CD4-positive, CD25-positive, alpha-beta regulatory T cell (primary cell): ENCODE results near the gene SULF2. TPM values are rescaled to one million over a fixed set of nuclear protein-coding genes. Genes with fewer than 3 reads are reported as not detected.
"Not testable (repeated sequence)": the region's sequence is repeated elsewhere in the genome, so short reads cannot be mapped to it uniquely, and the experiment has no call there.

Source experiments
- ATAC-seq, 2 donors: fragments of 150-1000 bp; cut with Tn5 transposase; one replicate each; pipeline ENCODE4 v1.10.0; 2021; ENCODE audit warnings: low read depth in 2 of 2, moderate number of reproducible peaks in 2 of 2, moderate library complexity in 1 of 2
- DNase-seq, 3 donors: peaks; one replicate each; pipeline versions ENCODE4 v3.0.0 to v3.0.0-alpha.2; 2012 to 2022; ENCODE audit warnings: mixed read lengths in 1 of 3
- H3K27ac ChIP-seq: one replicate; pipeline ENCODE4 v1.7.0; 2013; ENCODE audit warnings: mild to moderate bottlenecking, low read length; ENCODE audit not compliant: insufficient read depth, poor library complexity, severe bottlenecking
- H3K27me3 ChIP-seq: one replicate; pipeline ENCODE4 v1.7.0; 2013; ENCODE audit warnings: low read length; ENCODE audit not compliant: control insufficient read depth, insufficient read depth
- H3K36me3 ChIP-seq: one replicate; pipeline ENCODE4 v1.7.0; 2013; ENCODE audit warnings: mild to moderate bottlenecking, low read length, moderate library complexity; ENCODE audit not compliant: control insufficient read depth, insufficient read depth
- H3K4me1 ChIP-seq: 2 replicates; pipeline ENCODE4 v1.7.0; 2013; ENCODE audit warnings: mild to moderate bottlenecking, low read length; ENCODE audit not compliant: insufficient read depth, control insufficient read depth, poor library complexity, severe bottlenecking
- H3K4me3 ChIP-seq: one replicate; pipeline ENCODE4 v1.7.0; 2013; ENCODE audit warnings: low read depth, mild to moderate bottlenecking, low read length, moderate library complexity
- H3K9me3 ChIP-seq, 2 experiments: 1 replicate in 1 of 2; 2 replicates in 1 of 2; pipeline ENCODE4 v1.7.0; 2013; ENCODE audit warnings: low read length in 2 of 2, mild to moderate bottlenecking in 1 of 2, moderate library complexity in 1 of 2; ENCODE audit not compliant: control insufficient read depth in 2 of 2
- H3K27ac Mint-ChIP-seq, 3 donors: one replicate each; pipeline ENCODE4 v1.8.0; 2020 to 2022; ENCODE audit warnings: mild to moderate bottlenecking in 3 of 3, mixed read lengths in 3 of 3, moderate library complexity in 2 of 3
- H3K27me3 Mint-ChIP-seq: one replicate; pipeline ENCODE4 v1.8.0; 2022; ENCODE audit warnings: mild to moderate bottlenecking, mixed read lengths
- H3K36me3 Mint-ChIP-seq: one replicate; pipeline ENCODE4 v1.8.0; 2020; ENCODE audit warnings: mixed read lengths
- H3K4me1 Mint-ChIP-seq, 4 donors: one replicate each; pipeline ENCODE4 v1.8.0; 2020 to 2022; ENCODE audit warnings: mixed read lengths in 4 of 4, mild to moderate bottlenecking in 1 of 4
- H3K4me3 Mint-ChIP-seq, 4 donors: one replicate each; pipeline ENCODE4 v1.8.0; 2020 to 2022; ENCODE audit warnings: mild to moderate bottlenecking in 4 of 4, mixed read lengths in 4 of 4, moderate library complexity in 3 of 4
- H3K9me3 Mint-ChIP-seq, 7 donors: one replicate each; pipeline ENCODE4 v1.8.0; 2020 to 2022; ENCODE audit warnings: mixed read lengths in 7 of 7, mild to moderate bottlenecking in 3 of 7, moderate library complexity in 2 of 7
- polyA plus RNA-seq, 4 donors: library from polyadenylated mRNA; unstranded; fragments of 300-500 nt; fragmentation: Illumina TruSeq; gene quantifications; one replicate each; pipeline ENCODE4 v1.2.3, GENCODE V29; 2021
- total RNA-seq: library from RNA; stranded (reverse); gene quantifications from one replicate; pipeline ENCODE4 v1.2.3, GENCODE V29; 2022

SULF2 gene
- total and polyA plus RNA-seq, 5 donors from 2014 or later, result 0.33 to 1.2 (median 0.74) TPM; not detected in 1

DNA sequence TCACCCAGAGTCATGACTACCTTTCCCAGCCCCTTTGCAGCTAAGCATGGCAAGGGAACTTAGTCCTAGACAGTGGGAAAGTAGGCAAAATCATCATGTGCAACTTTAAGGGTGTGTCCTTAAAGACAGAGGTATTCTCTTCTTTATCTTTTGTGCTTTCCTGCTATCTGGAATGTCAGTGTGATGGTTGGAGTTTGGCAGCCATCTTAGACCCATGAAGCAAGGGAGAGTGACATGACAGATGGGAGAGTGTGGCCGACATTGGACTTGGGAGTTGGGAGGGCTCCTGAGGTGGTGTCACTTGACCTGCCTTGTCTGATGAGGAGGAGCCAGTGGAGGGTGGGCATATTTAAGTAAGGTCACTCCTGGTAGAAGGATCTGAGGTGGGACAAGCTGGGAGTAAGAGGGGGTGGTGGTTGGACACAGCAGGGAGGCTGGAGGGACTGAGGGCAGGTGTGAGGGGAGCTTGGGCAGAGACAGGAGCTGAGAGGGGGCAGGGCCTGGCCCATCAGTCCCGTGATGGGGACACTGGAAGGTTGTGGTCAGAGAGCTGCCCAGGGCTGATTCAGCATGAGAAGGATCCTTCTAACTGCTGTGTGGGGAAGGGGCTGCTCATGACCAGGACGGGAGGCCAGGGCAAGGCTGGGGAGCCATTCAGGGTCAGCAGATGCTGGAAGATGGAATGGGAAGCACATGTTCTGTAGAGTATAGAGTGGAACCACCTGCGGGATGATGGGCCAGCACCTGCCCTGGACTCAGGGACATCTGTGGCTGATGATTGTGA, 29.5 kb upstream of the SULF2 start:
- Histone ChIP-seq H3K36me3 (no peaks in the 10 kb centered on the region), H3K4me3 (no peak overlapping the region), H3K27me3 (peaks cover 8% of the 10 kb centered on the region), H3K4me1 (no peaks in the 10 kb centered on the region), H3K9me3 (no peaks in the 10 kb centered on the region), H3K27ac (no peak overlapping the region)
- Mint-ChIP-seq H3K27me3 (peaks cover 27% of the 10 kb centered on the region), H3K4me1 (peaks cover 0 to 6% (median 0%) of the 10 kb centered on the region in 4 donors), H3K4me3 (no peak overlapping the region), H3K36me3 (no peaks in the 10 kb centered on the region), H3K27ac (no peak overlapping the region), H3K9me3 (peaks cover 0 to 7% (median 0%) of the 10 kb centered on the region in 7 donors)
- ATAC-seq (no peak), DNase-seq (no peak)

GRCh38 chr20:47810721-47811347, 25.6 kb upstream of the SULF2 start:
- H3K9me3 ChIP-seq, result no peaks in the 10 kb centered on the region
- no peak overlapping the region for H3K4me3 Mint-ChIP-seq
- no peak overlapping the region for H3K27ac Mint-ChIP-seq
- no peak for DNase-seq
- H3K36me3 Mint-ChIP-seq, result no peaks in the 10 kb centered on the region
- H3K9me3 Mint-ChIP-seq, result peaks cover 0 to 5% (median 3%) of the 10 kb centered on the region in 7 donors
- H3K36me3 ChIP-seq, result no peaks in the 10 kb centered on the region
- no peak for ATAC-seq
- peaks cover 8% of the 10 kb centered on the region for H3K27me3 ChIP-seq
- no peak overlapping the region for H3K27ac ChIP-seq
- no peak overlapping the region for H3K4me3 ChIP-seq
- H3K4me1 Mint-ChIP-seq, result no peaks in the 10 kb centered on the region
- no peaks in the 10 kb centered on the region for H3K4me1 ChIP-seq
- H3K27me3 Mint-ChIP-seq, result peaks cover 27% of the 10 kb centered on the region

DNA sequence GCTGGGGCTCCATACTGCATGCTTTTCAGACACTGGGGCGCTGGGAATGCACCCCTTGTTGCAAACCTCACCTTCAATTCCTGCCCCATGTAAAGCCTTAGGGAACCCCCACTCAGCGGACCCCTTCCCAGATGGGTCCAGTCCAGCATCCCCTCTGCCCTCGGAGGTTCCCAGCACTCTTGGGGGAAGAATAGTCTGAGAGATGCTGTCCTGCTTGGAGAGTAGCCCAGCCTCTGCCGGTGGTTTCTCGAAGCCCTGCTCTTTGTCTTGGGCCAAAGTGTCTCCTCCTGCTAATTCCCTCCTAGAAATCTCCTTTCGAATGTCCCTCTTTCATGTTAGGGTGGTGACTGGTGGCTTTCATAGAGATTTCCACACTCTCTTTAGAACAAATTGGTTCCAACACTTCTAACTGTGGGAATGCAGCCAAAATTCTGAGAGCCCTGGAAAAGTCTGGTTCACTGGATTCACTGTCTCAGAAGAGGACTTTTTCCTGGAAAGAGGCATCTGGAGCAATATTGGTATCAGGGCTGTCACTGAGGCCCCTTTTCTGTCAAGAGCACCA, 24.9 kb upstream of the SULF2 start:
- Mint-ChIP-seq H3K9me3 (peaks cover 0 to 5% (median 3%) of the 10 kb centered on the region in 7 donors), H3K36me3 (no peaks in the 10 kb centered on the region), H3K27ac (no peak overlapping the region), H3K4me3 (no peak overlapping the region), H3K27me3 (peaks cover 27% of the 10 kb centered on the region), H3K4me1 (no peaks in the 10 kb centered on the region)
- H3K36me3 ChIP-seq, result no peaks in the 10 kb centered on the region
- DNase-seq (no peak), ATAC-seq (no peak)
- H3K4me1 ChIP-seq, result no peaks in the 10 kb centered on the region
- no peak overlapping the region for H3K4me3 ChIP-seq
- peaks cover 8% of the 10 kb centered on the region for H3K27me3 ChIP-seq
- H3K9me3 ChIP-seq, result no peaks in the 10 kb centered on the region
- no peak overlapping the region for H3K27ac ChIP-seq

DNA sequence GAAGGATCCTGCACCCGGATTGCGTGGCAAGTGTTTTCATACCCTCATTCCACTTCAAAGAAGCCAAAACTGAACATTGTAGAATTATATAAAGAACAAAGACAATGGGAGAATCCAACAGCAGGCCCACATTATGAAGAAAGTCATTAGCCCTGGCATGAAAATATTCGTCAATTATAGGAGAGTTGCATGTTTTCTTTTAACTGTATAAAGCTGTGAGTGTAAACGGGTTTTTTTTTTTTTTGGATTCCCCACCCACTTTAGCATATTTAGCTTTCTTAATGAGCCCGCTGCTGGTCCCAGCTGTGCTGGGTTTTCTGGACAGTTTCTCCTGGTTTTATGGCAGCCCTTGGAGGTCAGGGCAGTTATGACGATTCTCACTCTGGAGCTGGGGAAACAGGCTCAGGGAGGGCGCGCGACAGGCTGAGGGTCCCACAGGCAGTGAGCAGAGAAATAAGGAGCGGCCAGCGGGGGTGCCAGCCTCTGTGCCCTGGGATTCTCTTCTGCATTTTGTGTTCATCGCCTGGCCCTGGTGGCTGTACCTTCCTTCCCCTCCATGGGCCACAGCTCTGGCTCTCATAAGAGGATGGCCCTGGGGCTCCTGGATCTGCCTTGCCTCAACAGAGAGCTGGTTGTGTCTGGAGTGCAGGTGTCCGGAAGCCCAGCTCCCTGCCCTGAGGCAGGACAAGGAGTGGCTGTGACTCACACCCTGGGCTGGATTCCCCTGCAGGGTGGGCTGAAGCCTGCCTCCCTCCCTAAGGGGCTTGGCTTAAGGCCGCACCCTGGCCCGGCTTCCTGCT, 24.1 kb upstream of the SULF2 start:
- Histone ChIP-seq H3K27ac (no peak overlapping the region), H3K4me1 (no peaks in the 10 kb centered on the region), H3K36me3 (no peaks in the 10 kb centered on the region), H3K9me3 (no peaks in the 10 kb centered on the region), H3K27me3 (peaks cover 8% of the 10 kb centered on the region), H3K4me3 (no peak overlapping the region)
- Mint-ChIP-seq H3K4me1 (no peaks in the 10 kb centered on the region), H3K4me3 (no peak overlapping the region), H3K27me3 (peaks cover 27% of the 10 kb centered on the region), H3K27ac (no peak overlapping the region), H3K36me3 (no peaks in the 10 kb centered on the region), H3K9me3 (peaks cover 0 to 5% (median 3%) of the 10 kb centered on the region in 7 donors)
- DNase-seq (no peak), ATAC-seq (no peak)

GRCh38 chr20:47805951-47806350, 20.7 kb upstream of the SULF2 start:
- no peak overlapping the region for H3K27ac ChIP-seq
- H3K36me3 ChIP-seq, result no peaks in the 10 kb centered on the region
- H3K27me3 Mint-ChIP-seq, result peaks cover 16% of the 10 kb centered on the region
- H3K4me1 ChIP-seq, result no peaks in the 10 kb centered on the region
- H3K4me3 ChIP-seq, result no peak overlapping the region
- H3K4me1 Mint-ChIP-seq, result no peaks in the 10 kb centered on the region
- H3K27ac Mint-ChIP-seq, result no peak overlapping the region
- H3K4me3 Mint-ChIP-seq, result no peak overlapping the region
- H3K9me3 ChIP-seq, result no peaks in the 10 kb centered on the region
- peaks cover 0 to 3% (median 0%) of the 10 kb centered on the region in 7 donors for H3K9me3 Mint-ChIP-seq
- no peak for DNase-seq
- no peak for ATAC-seq
- no peaks in the 10 kb centered on the region for H3K36me3 Mint-ChIP-seq
- H3K27me3 ChIP-seq, result no peaks in the 10 kb centered on the region

DNA sequence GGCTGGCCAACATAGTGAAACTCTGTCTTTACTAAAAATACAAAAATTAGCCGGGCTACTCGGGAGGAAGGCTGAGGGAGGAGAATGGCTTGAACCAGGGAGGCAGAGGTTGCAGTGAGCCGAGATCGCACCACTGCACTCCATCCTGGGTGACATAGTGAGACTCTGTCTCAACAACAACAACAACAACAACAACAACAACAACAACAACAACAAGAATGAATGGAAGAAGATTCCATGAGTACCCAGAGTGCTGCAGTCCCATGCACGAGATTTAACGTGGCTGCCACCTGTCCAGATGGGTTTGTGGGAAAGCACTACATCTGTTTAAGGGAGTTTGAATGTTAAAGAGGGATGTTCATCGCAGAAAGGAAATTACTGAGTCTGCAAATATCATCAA, 19.7 kb upstream of the SULF2 start:
- H3K27ac ChIP-seq, H3K9me3 ChIP-seq, H3K36me3 Mint-ChIP-seq, H3K4me3 ChIP-seq, H3K27ac Mint-ChIP-seq, H3K4me1 ChIP-seq, H3K27me3 ChIP-seq, DNase-seq, H3K36me3 ChIP-seq, H3K27me3 Mint-ChIP-seq, ATAC-seq, H3K4me1 Mint-ChIP-seq, H3K9me3 Mint-ChIP-seq, H3K4me3 Mint-ChIP-seq: not testable (repeated sequence)

- not testable (repeated sequence) for H3K9me3 ChIP-seq, H3K36me3 Mint-ChIP-seq, H3K36me3 ChIP-seq, H3K27me3 Mint-ChIP-seq, DNase-seq, H3K27ac Mint-ChIP-seq, H3K4me3 ChIP-seq, H3K4me1 Mint-ChIP-seq, H3K9me3 Mint-ChIP-seq, H3K27me3 ChIP-seq, ATAC-seq, H3K27ac ChIP-seq, H3K4me3 Mint-ChIP-seq, H3K4me1 ChIP-seq
Measured at GRCh38 chr20:47804224-47804825, 19.0 kb upstream of the SULF2 start.
